IPS-NIHi11 (cell line): ENCODE measurements around the gene SH3RF1.

Source experiments
- DNase-seq: peaks from one replicate; pipeline ENCODE4 v3.0.0; 2012; ENCODE audit warnings: mixed read lengths, low spot score

Gene SH3RF1

DNA sequence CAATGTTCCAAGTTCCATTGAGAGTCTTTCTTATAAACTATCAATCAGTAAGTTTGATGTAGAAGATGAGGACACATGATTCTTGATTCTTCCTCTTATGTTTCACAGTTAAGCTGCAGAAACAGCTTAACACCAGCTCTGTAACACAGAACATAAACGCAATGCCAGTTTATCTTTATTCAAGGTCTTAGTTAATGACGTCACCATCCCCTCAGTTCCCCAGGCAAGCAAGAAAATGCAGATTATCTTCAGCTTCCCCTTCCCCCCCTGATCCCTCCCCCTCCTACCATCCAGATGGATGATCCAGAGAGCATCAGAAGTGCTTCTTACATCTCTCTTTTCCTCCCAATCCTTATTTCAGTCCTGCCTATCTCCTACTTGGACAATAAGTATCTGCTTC lies 4.4 kb upstream of the SH3RF1 start:
- DNase-seq: no peak

DNA sequence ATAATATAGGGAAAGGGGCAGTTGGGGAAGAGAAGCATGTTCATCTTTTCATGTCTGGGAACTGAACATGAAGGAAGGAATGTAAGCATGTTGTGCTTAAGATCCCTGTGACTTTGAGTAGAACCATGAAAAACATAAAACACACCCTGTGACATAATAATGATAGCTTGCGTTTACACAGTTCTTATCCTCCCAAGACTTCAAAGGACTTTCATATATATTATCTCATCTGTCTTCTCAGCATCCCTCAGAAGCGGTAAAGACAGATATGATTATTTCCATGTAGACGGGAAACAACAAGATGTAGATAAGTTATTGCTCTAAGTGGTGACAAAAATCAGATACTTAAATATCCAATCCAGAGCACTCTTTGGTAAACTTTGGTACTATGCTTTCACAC lies 3.3 kb upstream of the SH3RF1 start:
- no peak for DNase-seq

DNA sequence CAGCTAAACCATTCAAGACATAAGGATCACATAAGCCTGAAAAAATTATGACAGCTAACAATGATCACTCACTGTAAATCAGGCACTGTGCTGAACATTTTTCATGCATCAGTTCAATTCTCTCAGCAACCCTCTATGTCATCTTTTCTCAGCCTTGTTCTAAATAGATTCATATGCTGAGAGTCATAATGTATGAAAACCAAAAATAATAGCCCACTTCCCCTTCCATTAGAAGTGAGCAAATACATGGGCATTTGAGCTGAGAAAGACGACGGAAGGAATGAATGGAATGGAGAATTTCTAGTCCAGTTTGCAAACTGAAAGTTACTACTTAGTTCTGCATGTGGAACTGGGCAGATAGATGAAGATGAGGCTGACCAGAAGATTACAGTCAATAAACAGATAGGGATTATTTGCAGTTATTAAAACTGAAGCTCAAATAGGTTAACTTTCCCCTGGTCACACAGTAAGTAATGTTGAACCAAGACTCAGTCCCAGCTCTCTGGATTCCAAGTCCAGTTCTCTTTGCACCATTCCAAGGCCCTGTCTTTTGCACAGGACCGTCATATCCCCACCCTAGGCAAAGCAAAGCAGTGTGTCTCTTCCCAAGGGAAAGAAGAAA lies 1.6 kb upstream of the SH3RF1 start:
- DNase-seq: no peak

DNA sequence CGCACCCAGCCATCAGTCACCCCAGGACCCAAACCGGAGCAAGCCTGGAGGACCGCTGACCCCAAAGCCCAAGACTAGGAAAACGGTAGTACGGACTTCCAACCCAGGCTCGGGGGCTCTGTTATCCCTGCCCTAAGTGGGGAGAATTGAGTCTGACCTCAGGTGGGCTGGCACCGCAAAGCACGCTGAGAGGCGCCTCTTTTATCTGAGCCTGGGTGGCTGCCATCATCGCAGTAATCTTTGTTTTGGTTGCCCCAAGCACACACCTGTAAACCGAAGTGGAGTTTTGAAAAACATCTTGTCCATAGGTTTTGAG lies 894 bp upstream of the SH3RF1 start:
- DNase-seq: no peak

DNA sequence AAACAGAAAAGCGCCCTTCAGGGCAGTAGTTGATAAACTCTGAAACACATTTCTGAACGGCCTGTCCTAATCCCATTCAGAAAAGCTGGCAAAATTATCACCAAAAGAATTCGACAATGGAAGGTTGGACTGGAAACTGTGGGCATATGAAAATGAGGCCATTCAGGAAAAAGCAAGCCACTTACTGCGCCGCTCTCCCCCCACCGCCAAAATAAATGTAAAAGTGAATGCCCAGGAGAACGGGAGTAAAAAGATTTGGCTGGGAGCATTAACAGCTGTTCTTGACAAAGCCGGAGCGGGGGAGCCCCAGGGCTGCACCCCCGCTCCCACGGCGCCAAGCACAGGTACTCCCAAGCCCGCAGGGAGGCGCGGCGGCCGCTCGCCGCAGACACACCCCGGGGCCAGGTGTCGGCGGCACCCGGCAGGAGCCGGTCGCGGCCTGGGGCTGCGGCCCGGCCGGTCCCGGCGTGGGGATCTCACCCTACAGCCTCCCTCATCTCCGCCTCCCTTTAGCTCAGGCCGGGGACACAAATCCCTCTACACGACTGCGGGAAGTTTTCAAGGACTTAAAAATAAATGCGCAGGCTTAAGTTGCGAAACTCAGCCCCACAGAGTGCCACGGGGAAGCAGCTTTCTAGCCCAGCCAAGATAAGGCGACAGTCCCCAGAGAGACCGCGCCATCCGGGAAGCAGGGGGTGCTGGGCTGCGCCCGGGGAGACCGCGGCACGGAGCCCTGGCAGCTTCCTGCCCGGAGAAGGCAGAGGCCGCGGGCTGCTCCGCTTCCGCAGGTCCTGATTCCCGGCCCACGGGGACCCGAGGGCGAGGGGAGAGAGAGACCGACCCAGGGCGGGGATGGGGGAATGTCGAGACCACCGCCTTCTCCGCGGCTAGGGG lies 593 bp downstream of the SH3RF1 start:
- peak; percentile 79 for DNase-seq

DNA sequence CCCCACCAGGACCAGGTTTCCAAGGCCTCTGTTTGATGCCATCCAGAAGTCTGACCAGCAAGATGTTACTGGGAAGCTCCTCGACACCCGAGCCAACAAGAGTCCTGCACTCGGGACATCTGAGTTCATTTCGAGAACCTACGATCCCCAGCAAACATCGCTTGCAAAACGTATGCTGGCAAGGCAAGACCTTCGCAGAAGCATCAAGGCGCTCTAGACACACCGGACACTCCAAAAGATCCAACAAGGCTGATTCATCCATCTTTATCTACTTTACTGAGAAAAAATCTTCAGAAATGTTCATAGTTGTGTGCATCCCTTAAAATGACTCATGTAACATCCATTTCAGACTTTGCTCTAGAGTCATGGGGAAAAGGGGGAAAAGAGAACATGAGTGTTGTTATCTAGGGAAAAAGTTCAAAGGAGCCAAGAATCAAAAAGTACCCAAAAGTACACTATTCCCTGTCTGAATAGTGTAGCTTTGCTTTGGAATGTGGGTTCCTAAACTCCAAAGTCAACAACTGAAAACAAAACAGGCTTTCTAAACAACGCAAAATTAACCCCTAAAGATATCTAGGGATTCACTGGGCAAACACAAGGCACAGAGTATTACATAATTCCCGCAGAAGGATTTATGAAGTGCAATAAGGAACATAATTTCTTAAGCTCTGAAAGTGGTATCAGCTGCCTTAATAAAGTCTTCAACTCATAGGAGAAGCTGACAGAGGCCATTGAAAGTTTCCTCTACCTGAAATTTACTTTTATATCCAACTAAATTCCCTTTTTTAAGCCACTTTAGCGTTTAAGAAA lies 1.6 kb downstream of the SH3RF1 start:
- DNase-seq: no peak

DNA sequence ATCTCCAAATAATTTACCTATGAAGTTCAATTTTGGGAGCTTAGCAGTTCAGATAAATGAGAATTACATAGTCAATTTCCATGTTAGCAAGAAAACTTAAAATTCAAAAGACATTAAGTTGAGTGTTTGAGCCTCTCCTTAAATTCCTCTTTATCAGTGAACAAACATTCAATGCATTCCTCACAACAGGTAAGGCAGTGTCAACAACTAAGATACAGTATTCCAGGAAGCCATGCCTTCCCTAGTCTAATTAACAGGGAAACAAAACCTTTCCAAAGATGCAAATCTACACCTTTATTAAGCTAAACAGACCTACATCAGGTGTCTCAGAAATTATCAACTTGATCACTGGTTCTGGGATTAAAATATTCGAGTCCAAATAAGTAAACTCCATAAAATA lies 3.7 kb downstream of the SH3RF1 start:
- no peak for DNase-seq

DNA sequence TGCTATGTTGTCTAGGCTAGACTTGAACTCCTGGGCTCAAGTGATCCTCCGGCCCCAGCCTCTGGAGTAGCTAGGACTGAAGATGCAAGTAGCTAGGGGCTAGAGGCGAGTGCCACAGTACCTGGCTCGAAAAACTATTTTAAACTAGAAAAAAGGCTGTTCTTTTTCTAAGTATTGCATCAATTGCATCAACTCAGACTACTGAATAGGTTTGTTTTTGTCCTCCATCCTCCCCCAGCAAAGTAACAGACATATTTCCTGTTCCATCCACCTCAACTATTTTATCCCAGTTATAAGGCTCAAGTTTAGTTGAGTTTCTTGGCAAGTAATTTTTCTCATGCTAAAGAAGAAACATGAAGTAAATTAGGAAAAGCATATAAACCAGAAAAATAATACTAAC lies 4.1 kb downstream of the SH3RF1 start:
- DNase-seq: no peak

DNA sequence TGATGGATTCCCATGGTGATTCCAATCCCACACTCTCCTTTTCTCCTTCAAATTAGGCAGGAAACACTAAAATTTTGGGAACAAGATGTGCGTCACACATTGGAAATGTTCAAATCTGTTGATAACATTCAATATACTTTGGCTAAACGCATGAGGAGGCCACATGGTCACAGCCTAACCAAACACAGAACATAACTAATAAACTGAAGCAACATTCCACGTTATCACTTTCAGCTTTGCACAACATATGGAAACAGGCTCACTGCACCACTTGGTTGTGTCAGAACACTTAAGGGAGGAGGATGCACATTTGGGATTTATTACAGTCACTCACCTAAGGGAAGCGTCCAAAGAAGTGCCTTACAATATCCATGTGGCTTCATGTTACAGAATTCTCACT lies 4.7 kb downstream of the SH3RF1 start:
- no peak for DNase-seq

DNA sequence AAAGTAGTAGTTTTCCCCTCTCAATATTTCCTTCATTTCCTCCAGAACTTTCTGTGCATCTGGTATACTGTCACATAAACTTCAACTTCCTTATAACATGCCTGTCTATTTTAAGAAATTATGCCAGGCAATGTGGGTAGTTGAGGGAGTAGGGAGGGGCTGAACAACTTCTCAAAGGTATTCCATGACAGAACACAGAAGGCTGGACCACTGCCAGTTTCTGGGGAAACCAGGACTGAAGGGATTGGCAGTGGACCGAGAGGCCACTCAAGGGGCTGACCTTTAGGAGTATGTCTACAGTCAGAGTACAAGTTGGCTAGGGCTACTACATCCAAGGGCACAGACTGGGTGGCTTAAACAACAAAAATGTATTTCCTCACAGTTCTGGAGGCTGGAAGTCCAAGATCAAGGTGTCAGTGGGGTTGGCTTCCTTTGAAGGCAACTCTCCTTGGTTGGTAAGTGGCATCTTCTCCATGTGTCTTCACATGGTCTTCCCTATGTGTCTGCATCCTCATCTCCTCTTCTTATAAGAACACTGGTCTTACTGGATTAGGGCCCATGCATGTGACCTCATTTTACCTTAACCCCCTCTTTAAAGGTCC lies 6.9 kb downstream of the SH3RF1 start:
- DNase-seq: no peak

DNA sequence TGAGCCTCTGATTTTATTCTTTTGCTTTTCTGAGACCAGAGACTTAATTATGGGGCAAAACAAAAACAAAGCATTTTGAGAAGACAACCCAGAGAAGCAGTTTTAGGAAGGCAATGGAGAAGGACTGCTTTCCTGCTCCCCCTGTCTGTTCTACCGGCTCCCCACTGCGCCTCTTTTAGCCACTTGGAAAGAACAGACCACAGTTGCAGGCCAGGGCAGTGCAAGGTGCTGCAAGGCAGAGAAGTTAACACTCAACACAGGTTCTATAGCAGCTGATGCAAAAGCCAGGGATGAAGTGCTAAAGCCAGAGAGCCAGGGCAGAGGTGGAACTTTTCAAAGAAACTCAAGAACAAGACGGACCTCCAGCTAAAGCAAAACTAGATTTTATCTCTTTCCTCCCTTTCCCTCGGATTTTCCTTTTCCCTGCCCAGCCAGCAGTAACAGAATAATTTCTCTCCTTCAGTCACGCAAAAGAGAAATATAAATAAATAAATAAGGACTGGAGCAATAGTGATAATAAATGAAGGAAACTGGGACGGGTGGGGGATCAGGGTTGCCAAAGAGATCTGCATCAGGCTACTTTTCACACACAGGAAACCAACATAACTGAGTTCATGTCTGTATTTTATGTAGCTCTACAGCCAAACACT lies 10.4 kb downstream of the SH3RF1 start:
- no peak for DNase-seq

DNA sequence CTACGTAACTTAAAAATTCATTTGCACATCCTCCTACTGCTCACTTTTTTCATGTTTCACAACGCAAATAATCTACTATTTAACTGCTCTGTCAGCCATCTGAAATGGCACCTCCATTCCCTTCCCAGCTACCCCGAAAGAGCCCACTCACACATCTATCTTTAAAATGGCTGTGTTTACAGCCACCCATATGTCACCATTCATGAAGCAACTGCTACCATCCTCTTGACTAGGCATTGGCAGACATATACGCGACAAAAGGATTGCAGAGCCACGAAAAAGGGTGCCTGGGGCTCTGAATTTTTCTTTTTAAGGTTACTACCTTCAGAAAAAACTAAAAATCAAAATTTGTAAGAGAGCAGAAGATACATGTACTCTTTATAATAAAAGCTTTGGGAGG lies 11.5 kb downstream of the SH3RF1 start:
- DNase-seq: no peak

DNA sequence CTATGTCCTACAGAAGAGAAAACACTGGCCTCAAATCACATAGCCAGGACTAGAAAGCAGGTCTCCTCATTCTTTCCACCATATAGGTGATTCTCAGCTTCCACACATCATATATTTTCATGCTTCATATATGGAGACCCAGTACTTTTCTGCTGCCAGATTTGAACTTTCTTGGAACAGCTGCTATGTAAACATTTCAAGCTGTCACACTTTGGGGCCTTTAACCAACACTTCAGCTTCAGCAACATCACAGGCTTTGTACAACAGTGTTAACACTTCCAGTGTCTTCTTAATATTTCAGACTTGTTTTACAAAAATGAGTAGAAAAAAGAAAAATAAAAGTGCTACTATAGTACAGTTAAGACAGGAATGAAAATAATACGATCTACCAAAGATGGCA lies 12.6 kb downstream of the SH3RF1 start:
- no peak for DNase-seq

DNA sequence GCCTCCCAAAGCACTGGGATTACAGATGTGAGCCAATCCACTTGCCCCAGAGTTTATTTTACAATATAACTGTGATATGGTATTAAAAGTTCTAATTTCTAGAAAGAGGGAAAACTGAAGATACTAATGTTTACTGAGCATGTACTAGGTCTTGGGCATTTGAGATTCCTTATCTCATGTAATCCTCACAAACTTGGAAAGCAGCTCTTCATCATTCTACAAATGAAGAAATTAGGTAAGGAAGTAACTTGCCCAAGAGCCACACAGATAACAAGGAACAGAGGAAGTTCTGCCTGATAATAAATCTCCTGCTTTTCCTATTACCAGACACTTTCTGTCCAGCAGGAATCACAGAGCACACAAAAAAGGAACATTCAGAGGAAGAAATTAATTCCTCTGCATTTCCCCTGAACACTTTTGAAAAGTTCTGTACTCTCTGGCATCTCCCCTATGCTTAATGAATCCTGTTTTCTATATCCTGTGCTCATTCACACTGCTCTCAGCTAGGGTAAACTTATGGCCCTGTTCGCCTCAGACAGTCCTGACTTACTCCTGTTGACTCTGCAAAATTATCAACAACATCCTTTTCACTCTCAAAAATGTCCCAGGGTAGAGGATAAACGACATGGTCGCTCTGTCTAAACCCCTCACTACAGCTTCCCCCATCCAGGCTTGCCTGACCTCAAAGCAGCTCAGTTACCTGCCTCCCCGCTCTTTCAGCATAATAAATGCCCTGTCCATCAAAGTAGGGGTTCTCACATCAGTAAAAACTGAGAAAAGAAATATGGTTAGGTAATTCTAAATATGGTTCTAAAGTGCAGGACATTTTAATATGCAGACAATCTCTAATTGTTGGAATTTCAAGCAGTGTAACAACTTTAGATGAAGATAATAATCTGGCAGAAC lies 13.6 kb downstream of the SH3RF1 start:
- no peak for DNase-seq

DNA sequence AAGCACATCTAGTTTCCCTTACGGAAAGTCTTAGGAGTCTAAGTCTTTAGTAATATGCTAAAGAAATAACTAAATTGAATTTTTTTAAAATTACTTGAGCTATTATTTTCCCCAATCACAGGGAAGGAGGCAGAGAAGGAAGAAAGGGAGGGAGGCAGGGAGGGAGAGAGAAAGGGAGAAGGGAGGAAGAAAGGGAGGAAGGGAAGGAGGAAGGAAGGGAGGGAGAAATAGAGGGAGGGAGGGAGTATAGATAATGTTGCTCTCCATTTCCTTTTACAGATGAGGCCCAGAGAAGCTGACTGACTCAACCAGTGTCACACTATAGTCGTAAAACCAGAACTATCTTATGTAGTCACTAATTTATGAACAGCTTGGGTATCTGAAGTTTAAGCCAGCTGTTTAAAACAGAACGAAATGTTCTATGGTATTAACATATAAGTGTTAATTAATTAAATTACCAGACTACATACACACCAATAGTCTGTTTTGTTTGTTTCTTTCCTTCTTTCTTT lies 14.6 kb downstream of the SH3RF1 start:
- no peak for DNase-seq

DNA sequence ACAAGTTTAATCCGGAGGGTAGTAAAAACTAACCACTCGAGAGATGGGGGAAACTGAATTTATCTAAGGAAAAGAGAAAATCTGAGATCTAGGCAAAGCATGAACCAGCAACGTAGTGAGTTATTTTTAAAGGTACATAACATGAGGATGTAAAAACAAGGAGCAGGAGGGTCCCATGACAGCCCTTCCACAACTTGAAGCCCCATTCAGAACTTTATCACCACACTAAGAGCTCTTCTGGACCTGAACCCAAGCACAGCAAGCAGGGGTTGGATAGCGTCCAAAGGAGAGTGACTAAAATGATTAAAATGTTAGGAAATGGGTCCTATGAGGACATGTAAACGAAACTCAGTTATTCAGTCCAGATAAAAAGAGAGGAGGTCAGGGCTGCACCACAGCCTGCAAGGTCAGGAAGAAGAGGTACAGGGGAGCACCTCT lies 16.2 kb downstream of the SH3RF1 start:
- DNase-seq: no peak

DNA sequence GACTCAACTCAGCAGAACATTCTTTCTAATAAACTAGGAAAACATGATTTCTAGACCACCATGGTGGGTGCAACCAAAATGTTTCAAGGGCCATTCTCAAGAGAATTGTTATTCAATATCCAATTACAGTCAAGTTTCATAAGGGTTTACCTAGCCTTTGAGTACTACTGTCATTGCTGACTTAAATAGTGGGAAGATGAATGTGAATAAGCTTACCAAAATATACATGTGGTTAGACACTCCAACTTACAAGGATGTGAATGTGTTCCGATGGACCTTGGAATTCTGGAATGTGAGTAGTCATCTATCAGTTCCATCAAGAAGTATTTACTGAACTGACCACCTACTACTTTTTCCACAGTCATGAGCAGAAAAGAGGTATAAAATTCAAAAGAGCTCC lies 16.9 kb downstream of the SH3RF1 start:
- DNase-seq: no peak

DNA sequence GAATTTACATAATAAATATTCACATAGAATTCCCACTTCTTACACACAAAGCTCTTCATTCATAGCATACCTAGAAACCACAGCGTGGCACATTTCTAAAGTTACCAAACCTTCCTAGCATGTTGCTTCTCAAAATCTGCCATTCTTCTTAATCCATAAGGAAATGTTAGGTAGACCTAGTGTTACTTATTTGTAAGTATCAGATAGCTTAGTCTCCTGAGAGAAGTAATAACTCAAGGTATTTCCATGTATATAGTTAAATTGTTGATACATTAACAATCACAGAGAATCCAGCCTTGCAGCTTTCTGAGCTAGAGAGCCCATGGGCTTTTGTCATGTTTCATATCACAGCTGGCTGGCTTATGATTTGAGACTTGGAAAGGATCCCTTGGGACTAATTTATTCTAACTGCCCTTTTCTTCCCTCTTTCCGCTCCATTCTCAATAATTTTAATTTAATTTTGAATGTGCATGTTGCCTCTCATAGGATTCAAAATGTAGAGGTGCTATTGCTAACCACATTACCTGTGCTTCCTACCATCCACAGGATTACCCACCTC lies 17.6 kb downstream of the SH3RF1 start:
- DNase-seq: no peak

DNA sequence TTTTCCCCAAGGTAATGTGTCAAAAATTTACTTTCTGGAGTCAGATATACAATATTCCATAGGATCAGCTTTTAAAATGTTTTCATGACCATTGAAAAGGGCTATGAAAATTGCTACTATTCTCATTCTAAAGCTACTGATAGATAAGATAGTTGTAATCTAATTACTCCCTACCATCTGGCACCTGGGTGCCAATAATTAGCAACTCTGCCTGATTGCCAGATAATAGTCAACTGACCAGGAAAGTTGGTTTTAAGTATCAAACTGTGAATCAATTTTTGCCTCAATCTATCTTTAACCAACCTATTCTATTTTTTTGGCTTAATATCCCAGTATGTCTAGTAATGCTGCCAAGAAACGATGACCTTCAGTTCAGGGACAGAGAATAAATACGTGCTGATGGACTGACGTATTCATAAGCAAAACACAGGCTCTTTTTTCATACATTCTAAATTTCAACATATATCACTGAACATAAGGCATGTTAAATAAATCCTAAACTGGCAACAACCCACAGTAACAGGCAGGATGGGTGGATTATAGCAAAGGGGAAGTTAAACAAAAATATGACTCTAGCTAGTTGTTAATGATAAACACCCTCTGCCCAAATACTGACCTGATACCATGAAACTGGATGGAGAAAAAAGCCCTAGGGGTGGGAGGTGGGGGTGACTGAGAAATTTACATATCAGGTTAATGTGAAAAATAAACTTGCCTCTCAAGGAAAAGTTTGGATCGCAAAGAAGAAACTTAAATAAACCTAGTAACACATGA lies 18.2 kb downstream of the SH3RF1 start:
- DNase-seq: no peak
